ENCODE results near the gene FSTL3. TPM values are rescaled to one million over a fixed set of nuclear protein-coding genes. Genes with fewer than 3 reads are reported as not detected.
A peak's percentile ranks its signal among the peaks of the same experiment; 100 is the strongest.
"Not testable (repeated sequence)": the region's sequence is repeated elsewhere in the genome, so short reads cannot be mapped to it uniquely, and the experiment has no call there.

FSTL3 gene
- polyA plus RNA-seq, 1 donor, result 17.9 TPM

DNA sequence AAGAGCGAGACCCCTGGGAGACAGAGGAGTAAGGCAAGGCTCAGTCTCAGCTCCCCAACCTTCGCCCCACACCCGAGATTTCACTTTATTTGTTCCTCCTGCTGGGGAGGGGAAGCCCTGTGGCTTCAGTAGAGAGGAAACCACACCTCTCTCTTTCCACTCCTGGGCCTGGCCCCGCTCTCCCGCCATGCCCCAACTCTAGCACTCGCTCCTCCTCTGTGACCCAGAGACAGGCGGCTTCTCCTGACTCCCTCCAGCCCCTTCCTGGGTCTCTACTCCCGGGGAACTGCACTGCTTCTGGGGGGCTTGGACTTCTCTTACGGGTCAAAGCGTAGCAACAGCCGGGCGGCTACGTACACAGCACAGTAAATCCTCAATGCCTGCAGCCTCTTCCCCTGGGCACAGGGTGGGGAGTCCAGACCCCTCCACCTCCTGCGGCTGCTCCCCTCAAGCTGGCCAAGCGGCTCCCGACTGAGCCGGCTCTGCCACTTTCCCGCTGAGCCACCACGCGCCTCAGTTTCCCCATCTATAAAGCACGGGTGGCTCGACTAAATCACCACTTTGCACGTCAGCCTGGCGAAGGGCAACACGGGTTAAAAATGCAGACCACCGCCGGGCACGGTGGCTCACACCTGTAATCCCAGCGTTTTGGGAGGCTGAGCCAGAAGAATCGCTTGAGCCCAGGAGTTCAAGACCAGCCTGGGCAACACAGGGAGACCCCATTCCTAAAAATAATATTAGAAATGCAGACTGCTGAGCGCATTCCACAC is 14.6 kb upstream of the FSTL3 start:
- DNase-seq, result no peak

DNA sequence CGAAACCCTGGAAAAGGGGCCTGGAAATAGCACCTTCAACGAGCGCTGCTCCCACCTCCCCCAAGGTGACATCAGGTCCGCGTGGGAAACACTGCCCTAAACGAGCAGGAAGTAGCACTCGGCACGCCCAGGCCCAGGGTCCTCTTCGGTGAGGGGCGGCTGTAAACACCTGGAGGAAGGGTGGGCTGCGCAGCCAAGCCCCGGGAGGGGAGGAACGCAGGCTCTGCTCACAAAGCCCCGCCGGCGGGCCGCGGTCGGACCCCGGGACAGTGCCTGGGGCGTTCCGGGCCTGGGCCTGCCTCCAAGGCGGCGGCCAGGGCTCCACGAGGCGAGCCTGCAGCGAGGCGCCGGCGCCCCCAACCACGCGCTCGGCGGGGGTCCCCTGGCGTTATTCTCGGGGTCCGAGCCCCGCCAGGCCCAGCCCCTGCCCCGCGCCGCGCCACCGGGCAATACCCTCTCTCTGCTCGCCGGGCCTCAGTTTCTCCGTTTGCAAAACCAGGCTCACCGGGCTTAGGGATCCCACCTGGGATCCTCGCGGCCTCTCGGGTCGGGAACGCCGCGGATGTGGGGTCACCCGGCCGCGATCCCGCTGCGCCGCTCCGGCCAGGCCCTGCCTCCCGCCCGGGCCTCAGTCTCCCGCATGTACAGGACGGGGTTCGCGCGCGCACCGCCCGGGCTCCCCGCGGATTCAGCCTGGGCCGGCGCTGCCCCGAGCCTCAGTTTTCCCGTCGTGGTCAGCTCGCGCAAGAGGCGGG is 13.8 kb upstream of the FSTL3 start:
- no peak for DNase-seq

DNA sequence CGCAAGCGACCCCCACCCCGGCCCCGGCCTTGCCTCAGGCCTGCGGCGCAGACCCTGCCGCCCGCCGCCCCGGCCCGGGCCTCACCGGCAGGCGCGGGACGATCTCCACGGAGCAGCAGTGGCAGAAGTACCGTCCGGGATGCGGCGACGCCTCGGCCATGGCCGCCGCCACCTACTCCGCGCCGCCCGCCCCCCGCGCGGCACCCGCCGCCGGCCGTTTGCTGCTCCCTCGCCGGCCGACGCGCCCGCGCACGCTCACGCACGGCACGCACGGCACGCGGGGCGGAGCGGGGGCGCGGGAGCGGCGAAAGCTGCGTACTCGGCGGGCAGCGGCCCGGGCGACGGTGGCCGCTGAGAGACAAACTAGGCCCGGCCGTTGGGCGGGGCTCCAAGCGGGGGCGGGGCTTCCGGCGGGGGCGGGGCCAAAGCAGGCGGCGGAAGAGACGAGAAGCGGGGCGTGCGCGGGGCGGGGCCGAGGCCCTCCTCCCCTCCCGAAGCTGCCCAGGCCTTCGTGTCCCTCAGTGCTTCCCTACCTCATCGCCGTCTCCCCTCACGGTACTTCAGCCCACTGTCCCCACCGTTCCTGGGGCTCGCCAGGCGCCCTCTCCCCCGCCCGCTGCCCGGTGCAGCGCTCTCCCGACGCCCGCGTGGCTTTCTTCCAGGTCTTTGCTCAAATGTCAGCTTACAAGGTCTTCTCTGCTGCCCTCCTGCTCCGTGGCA is 13.1 kb upstream of the FSTL3 start, which contains the start of gene RNF126:
TSS of gene RNF126 (minus strand) at position 253 of the 720 bp plus-strand sequence. CDS start at position 160, 93 bp downstream.
- DNase-seq, result peak; percentile 91

DNA sequence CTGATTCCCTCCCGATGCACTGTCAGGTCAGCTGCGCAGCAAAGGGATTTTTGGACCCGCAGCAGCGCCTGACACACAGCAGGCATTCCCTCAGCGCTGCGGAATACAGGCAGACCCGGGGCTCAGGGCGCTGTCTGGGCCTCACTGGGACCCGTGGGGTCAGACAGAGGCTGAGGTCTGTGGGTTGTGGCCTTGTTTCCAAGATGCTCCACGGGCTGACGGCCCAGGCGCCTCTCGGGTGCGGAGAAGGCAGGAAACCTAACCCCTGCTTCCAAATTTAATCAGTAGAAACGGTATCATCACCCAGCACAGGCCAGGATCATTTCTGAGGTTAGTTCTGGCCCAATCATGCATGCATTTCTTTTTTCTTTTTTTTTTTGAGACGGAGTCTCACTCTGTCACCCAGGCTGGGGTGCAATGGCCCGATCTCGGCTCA is 12.5 kb upstream of the FSTL3 start:
- DNase-seq, result no peak

DNA sequence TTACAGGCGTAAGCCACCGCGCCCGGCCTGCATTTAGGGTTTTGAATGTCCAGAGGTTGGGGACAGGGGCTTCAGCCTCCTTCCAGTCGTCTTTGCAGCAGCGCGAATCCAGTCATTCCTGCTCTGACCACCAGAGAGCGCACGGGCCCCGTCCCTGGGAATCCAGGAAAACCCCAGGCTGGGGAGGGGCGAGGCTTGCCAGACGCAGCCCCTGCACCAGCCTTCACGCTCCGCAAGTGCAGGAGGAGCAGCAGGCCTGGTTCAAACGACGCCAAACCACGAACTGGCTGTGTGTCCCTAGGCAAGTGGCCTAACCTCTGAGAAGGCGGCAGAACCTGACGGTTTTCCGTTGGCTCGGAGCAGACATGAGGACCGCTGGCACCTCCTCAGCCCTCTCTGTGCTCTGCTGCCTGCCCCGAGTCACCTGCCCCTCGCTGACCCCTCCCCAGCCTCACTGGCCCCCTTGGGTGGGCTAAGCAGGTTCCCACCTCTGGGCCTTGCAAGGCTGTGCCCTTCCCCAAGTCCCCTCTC is 11.2 kb upstream of the FSTL3 start:
- DNase-seq, result peak; percentile 80

DNA sequence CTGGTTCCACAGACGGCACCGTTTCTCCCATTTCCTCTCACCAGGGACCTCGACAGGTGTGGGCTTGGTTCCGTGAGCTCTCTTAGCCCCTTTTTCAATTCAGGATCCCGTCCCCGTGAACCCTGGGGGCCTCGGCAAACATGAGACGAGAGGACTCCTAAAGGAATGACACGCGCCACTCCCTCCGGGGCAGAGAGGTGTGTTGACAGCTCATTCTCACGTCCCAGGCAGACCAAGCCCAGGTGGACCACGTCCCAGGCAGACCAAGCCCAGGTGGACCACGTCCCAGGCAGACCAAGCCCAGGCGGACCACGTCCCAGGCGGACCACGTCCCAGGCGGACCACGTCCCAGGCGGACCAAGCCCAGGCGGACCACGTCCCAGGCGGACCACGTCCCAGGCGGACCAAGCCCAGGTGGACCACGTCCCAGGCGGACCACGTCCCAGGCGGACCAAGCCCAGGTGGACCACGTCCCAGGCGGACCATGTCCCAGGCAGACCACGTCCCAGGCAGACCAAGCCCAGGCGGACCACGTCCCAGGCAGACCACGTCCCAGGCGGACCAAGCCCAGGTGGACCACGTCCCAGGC is 9.1 kb upstream of the FSTL3 start:
- DNase-seq, result not testable (repeated sequence)

DNA sequence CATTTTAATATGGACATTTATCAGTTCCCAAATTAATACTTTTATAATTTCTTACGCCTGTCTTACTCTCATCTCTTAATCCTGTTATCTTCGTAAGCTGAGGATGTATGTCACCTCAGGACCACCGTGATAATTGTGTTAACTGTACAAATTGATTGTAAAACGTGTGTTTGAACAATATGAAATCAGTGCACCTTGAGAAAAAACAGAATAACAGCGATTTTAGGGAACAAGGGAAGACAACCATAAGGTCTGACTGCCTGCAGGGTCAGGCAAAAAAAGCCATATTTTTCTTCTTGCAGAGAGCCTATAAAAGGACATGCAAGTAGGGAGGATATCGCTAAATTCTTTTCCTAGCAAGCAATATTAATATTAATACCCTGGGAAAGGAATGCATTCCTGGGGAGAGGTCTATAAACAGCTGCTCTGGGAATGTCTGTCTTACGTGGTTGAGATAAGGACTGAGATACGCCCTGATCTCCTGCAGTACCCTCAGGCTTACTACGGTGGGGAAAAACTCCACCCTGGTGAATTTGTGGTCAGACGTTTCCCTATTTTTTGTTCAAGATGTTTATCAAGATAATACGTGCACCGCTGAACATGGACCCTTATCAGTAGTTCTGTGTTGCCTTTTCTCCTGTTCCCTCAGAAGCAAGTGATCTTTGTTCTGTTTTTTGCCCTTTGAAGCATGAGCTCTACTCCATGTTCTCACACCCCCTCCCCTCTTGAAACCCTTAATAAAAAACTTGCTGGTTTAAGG is 7.3 kb upstream of the FSTL3 start:
- DNase-seq, result not testable (repeated sequence)

DNA sequence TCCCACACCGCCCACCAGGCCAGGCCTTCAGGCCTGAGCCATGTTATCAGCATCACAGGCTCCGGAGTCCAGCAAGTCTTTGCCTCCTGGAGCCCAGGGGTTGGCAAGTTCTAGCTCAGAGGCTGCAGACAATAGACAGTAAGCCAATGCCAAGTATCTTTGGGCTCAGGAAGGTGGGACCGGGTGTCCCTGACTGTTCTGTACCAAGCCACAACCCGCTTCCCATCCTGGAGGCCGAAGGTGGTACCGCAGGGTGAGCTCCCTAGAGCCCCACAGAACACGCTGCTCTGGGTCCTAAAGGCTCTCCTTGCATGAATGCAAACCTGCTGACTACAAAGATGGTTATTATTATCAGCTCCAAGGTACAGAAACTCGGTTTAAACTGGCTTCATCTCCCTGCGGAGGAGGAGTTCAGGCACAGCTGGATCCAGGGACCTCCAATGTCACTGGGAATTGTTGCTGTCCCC is 5.5 kb upstream of the FSTL3 start:
- DNase-seq, result no peak

DNA sequence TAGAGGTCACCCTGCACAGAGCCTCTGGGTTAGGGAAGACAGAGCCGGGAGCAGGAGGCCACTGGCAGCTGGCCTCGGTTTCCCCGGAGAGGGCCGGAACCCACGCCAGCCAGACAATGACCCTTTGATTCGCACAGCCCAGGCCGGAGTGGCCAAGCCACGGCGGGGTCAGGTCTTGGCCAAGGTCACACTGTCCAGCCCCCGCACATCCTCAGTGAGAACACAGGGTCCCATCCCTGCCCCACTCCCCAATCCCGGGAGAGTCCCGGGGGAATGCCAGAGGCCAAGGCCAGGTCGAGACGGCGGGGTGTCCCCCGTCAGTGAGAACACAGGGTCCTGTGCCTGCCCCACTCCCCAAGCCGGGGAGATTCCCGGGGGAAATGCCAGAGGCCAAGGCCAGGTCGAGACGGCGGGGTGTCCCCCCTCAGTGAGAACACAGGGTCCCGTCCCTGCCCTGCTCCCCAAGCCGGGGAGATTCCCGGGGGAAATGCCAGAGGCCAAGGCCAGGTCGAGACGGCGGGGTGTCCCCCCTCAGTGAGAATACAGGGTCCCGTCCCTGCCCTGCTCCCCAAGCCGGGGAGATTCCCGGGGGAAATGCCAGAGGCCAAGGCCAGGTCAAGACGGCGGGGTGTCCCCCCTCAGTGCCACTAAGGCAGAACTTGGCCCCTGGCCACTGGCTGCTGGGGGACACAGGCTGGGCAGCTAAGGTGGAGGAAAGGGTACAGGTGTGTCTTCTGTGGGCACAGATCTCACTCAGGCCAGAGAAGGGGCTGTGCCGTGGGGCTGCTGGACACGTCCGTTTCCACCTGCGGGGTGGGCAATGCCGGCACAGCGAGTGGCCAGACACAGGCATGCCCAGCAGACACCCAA is 1.7 kb upstream of the FSTL3 start:
- DNase-seq, result no peak

DNA sequence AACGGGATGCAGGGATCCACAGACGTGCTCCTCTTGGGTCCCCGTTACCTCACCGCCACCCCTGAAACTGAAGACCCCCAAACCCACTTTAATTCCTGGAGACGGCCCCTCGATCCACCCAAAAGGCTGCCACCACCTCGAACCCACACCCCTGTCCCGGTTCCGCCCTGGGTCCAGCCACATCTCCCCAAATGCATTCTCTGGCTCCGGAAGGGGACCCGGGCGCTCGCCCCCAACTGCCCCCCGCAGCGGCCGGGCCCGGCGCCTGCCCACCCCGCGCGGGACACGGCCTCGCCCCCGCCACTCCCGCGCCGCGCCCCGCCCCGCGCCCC is 219 bp upstream of the FSTL3 start:
- no peak for DNase-seq

DNA sequence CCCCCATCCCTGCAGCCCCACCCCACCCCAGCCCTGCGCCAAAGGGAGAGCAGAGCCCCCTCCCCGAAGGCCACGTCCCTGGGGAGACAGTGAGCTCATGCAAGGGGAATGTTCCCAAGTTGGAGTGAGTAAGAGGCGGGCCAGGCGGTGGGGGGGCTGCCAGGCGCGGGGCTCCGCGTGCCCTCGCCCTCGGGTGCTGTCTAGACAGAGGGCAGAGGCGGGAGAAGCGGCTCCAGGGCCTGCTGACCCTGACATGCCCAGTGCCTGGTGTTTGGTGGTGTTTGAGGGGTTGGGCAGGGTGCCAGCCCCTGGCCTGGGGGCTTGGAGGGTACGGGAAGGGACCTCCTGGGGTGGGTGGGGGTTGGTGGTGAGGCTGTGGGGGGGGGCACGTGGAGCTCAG is 1.0 kb downstream of the FSTL3 start:
- no peak for DNase-seq

DNA sequence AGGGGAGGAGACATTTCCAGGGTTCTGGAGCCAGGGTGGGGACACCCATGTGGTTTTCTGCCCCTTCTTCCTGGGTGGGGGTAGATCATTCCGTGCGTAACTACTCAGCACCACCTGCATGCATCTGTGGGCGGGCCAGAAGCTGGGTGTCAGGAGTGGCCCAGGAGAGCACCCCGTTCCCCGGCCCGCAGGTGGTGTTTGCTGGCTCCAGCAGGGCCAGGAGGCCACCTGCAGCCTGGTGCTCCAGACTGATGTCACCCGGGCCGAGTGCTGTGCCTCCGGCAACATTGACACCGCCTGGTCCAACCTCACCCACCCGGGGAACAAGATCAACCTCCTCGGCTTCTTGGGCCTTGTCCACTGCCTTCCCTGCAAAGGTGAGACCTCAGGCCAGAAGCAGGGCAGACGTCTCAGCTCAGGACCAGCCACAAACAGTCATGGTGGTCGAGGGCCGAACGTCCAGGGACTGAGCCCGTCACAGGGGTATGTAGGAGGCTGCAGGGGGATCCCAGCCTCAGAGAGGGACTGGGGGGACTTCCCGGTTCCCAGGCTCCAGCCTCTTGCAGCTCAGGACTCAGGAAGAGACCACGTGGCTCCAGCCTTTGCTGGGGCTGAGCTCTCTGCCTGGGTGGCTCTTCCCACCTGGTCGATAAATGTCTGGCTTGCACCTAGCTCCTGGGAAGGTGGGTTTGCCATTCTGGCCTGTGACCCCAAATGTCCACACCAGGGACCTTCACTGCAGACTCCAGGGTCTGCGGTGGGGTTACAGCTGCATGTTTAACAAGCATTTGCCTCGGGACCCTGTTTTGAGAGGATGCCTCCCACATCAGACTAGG is 1.6 kb downstream of the FSTL3 start:
- no peak for DNase-seq

DNA sequence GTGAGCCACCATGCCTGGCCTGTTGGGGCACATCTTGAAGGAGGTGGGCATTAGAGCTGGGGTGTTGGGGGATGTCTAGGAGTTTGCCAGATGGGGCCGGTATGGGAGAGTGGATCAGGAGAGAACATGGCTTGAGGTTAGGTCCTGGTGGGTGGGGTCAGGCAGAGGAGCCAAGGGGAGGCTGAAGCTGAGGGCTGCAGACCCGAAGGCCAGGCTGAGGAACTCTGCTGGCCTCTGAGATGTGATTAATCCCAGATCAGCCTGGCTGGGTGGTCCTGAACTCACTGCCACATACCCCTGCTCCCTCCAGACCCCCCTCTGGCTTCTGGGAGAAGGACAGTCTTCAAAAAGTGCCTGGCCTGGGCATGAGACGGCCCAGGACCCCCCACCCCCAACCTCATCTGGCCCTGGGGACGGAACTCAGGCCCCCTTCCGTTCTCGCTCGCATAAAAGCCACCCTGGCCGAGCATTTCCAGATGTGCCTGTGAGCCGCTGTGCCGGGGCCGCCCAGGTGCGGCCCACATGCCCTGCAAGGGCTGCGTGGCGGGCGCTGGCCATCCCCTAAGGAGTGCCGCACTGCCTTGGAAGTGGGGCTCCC is 2.7 kb downstream of the FSTL3 start:
- DNase-seq, result no peak

DNA sequence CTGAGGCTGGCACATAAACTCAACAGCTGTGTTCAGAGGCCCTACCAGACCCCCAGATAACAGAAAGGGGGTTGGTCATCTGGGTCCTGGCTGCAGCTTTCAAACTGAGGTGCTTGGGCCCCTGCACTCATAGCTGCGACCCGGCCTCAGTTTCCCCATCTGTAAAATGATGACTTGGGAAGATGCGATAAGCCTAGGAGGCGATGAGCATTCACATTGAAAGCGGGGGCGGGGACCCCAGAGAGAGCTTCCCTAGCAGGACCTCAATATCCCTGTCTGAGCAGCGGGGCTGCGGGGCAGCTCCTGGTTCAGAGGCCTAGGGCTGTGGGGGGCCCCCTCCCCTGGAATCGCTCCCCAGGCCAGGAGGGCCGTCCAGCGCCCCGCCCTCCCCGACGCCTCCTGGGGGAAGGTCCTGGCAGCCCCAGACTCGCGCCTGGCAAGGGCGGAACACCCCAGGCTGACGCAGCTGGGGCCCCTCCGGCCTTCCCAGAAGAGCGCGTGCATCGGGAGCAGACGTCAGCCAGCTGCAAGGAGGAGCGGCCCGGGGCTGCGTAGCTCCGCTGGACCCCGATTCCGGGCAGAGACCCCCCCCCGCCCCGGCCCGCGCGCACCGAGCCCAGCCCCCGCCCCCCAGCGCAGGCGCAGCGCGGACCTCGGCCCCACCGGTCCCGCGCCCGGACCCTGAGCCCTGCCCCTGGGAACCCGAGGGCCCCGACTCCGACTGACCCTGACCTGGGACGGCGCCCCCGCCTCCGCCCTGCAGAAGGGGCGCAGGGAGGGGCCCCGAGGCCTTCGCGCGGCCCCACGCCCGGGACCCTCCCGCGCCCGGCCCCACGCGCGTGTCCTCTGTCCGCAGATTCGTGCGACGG is 3.5 kb downstream of the FSTL3 start:
- DNase-seq, result peak; percentile 84

DNA sequence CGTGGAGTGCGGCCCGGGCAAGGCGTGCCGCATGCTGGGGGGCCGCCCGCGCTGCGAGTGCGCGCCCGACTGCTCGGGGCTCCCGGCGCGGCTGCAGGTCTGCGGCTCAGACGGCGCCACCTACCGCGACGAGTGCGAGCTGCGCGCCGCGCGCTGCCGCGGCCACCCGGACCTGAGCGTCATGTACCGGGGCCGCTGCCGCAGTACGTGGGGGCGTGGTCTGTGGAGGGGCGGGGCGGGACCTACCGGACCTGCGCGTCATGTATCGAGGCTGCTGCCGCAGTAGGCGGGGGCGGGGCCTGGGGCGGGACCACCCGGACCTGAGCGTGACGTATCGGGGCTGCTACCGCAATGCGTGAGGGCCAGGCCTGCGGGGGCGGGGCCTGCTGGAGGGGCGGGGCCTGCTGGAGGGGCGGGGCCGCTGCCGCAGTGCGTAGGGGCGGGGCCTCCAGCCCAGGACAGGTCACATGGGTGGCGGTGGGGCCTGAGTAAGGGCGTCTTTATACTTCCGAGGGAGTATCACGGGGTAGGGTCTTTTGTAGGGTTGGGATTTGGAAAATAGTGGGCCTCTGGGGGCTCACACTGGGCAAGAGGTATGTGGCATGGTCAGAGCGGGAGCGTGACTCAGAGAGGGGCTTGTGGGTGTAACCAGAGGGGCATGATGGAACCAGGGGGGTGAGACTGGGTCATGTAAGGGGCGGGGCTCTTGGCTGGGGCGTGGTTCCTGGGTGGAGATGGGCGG is 4.3 kb downstream of the FSTL3 start:
- peak; percentile 96 for DNase-seq

DNA sequence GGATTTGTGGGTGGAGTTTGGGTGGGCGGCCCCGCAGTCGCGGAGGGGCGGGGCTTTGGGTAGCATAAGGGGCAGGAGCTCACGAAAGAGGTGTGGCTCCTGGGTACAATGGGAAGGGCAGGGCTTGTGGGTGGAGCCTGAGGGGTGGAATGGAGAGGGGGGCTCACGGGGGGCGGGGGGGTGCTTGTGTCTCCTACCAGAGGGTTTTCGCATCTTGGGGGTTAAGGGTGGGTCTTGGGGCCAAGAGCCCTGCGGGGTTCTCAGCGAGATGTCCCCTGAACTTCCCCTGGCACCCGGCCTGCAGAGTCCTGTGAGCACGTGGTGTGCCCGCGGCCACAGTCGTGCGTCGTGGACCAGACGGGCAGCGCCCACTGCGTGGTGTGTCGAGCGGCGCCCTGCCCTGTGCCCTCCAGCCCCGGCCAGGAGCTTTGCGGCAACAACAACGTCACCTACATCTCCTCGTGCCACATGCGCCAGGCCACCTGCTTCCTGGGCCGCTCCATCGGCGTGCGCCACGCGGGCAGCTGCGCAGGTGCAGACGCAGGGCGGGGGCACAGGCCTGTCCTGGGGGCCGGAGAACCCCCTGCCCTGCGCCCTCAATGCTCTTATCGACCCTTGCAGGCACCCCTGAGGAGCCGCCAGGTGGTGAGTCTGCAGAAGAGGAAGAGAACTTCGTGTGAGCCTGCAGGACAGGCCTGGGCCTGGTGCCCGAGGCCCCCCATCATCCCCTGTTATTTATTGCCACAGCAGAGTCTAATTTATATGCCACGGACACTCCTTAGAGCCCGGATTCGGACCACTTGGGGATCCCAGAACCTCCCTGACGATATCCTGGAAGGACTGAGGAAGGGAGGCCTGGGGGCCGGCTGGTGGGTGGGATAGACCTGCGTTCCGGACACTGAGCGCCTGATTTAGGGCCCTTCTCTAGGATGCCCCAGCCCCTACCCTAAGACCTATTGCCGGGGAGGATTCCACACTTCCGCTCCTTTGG is 5.1 kb downstream of the FSTL3 start:
- no peak for DNase-seq
